Measurements from ENCODE around the gene ASIC3. TPM values are rescaled to one million over a fixed set of nuclear protein-coding genes. Genes with fewer than 3 reads are reported as not detected.

ASIC3 gene
- total and polyA plus RNA-seq, 9 donors, result 1.0 to 9.4 (median 3.8) TPM

- 82 to 89% (median 87%) methylated on average over 38 of the region's 38 CpGs for WGBS, 3 donors
- H3K9me3 ChIP-seq, result no peaks in the 10 kb centered on the region
- intact Hi-C loops (cut with DNase I), result no loop called here
- H3K4me1 ChIP-seq (ENCODE audit: insufficient read depth), result peaks cover 3% of the 10 kb centered on the region
- DNase-seq, result no peak
- H3K4me3 ChIP-seq, result no peak overlapping the region
- H3K27me3 ChIP-seq, result no peaks in the 10 kb centered on the region
- TF ChIP-seq EP300 (IDR thresholded peaks at IDR 0.05) (no peak), POLR2A (IDR thresholded peaks at IDR 0.05) (no peak), CTCF (IDR thresholded peaks at IDR 0.05) (no peak)
- no peaks in the 10 kb centered on the region for H3K36me3 ChIP-seq
- no peak overlapping the region for H3K27ac ChIP-seq
Measured at GRCh38 chr7:151048911-151049463, 656 bp downstream of the ASIC3 start.

DNA sequence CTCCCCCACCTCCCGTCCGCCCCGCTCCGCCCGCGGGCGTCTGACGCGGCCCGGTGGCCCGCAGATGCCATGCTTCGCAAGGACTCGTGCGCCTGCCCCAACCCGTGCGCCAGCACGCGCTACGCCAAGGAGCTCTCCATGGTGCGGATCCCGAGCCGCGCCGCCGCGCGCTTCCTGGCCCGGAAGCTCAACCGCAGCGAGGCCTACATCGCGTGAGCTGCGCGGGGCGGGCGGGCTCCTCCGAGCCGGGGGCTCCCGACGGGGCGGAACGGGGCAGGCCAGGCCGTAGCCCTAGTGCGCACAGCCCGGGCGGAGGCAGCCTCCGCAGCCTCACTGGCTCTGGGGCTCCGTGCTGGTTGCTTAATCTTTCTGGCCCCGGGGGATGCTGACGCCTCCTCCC lies 2.8 kb downstream of the ASIC3 start:
- H3K27me3 ChIP-seq, result no peaks in the 10 kb centered on the region
- no peak overlapping the region for H3K4me3 ChIP-seq
- no peaks in the 10 kb centered on the region for H3K9me3 ChIP-seq
- TF ChIP-seq EP300 (IDR thresholded peaks at IDR 0.05), result no peak
- no peak for TF ChIP-seq POLR2A (IDR thresholded peaks at IDR 0.05)
- TF ChIP-seq CTCF (IDR thresholded peaks at IDR 0.05), result no peak
- H3K36me3 ChIP-seq, result no peaks in the 10 kb centered on the region
- DNase-seq, result peak; percentile 60 to 83 (median 69)
- peaks cover 3% of the 10 kb centered on the region for H3K4me1 ChIP-seq (ENCODE audit: insufficient read depth)
- no peak overlapping the region for H3K27ac ChIP-seq
- 0 to 1% (median 1%) methylated on average over 34 to 50 of the region's 50 CpGs for WGBS, 3 donors
- intact Hi-C loops (cut with DNase I), result no loop called here

GRCh38 chr7:151053096-151053495 lies 4.8 kb downstream of the ASIC3 start:
- DNase-seq, result no peak
- no peak overlapping the region for H3K27ac ChIP-seq
- WGBS, 3 donors, result 72 to 81% (median 80%) methylated on average over 4 of the region's 4 CpGs
- H3K4me3 ChIP-seq, result no peak overlapping the region
- no peaks in the 10 kb centered on the region for H3K9me3 ChIP-seq
- intact Hi-C loops (cut with DNase I), result no loop called here
- H3K36me3 ChIP-seq, result no peaks in the 10 kb centered on the region
- no peak for TF ChIP-seq CTCF (IDR thresholded peaks at IDR 0.05)
- no peak for TF ChIP-seq EP300 (IDR thresholded peaks at IDR 0.05)
- TF ChIP-seq POLR2A (IDR thresholded peaks at IDR 0.05), result no peak
- H3K4me1 ChIP-seq (ENCODE audit: insufficient read depth), result peaks cover 6% of the 10 kb centered on the region
- no peaks in the 10 kb centered on the region for H3K27me3 ChIP-seq

DNA sequence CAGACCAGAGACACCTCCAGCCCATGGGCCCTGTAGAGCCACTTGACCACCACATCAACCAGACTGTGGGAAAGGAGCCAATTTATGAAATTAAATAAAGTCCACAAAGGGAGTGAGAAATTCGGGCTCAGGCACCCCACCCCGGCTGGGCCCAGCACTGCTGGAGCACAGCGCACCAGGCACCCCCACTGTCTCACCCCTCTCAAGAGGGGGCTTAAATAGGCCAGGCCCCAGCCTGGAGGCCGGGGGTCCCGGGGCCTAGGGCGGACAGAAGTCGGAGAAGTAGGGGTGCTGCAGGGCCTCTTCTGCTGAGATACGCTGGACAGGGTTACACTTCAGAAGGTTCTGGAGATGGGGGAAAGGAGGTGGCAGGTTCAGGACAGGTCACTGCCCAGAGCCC lies 5.4 kb downstream of the ASIC3 start:
- H3K27me3 ChIP-seq, result no peaks in the 10 kb centered on the region
- no peaks in the 10 kb centered on the region for H3K36me3 ChIP-seq
- no peak overlapping the region for H3K27ac ChIP-seq
- H3K9me3 ChIP-seq, result no peaks in the 10 kb centered on the region
- 88 to 96% (median 94%) methylated on average over 8 of the region's 8 CpGs for WGBS, 3 donors
- TF ChIP-seq CTCF (IDR thresholded peaks at IDR 0.05) (no peak), EP300 (IDR thresholded peaks at IDR 0.05) (no peak), POLR2A (IDR thresholded peaks at IDR 0.05) (no peak)
- intact Hi-C loops (cut with DNase I), result no loop called here
- DNase-seq, result no peak
- H3K4me1 ChIP-seq (ENCODE audit: insufficient read depth), result peaks cover 6% of the 10 kb centered on the region
- no peak overlapping the region for H3K4me3 ChIP-seq
